ENCODE results near the gene SULT1E1. TPM values are rescaled to one million over a fixed set of nuclear protein-coding genes. Genes with fewer than 3 reads are reported as not detected.

SULT1E1 gene
- total RNA-seq, 1 experiment from 2014 or later, result not detected

DNA sequence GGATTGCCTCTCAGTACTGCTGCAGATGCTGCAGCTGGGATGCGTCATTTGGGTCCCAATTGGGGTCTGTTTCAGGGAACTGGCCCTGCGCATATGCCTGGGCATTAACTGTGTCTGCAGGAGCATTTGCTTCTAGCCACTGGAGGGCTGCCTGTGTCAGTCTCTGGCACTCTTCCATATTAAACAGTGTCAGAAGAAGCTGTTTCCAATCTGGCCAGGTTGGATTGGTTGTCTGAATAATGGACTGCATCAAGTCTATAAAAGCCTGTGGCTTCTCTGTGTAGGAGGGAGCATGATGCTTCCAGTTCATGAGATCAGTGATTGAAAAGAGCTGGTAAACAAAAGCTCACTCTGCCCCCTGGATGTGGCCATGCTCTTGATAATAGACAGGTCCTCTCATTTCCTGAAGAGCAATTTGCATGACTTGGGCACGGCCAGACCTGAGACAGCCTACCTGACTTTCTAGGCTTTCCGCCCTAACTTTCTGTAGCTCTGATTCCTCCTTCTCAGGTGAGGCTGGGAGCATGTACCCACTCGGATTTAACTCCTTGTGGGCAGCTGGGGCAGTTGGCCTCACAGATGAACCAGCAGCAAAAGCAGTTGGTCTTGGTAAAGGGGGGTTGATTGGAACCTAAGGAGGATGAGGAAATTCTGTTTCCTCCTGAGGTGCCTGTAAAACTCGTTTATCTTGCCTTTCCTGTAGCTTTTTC lies 29.2 kb downstream of the SULT1E1 start:
- ChIA-PET CTCF (interaction anchor here (0.6 to 2.1 kb wide), 5 partner anchors 9 to 353 kb away, joined by 3 to 6 read pairs (median 3); no protein-coding TSS in a partner anchor), POLR2A (no interaction called here)
- no peaks in the 10 kb centered on the region; the same call in 1 of the 2 replicates for H3K27me3 Mint-ChIP-seq (ENCODE audit: low read depth)
- H3K36me3 Mint-ChIP-seq, result no peaks in the 10 kb centered on the region; the same call in 1 of the 2 replicates
- H3K4me3 Mint-ChIP-seq, result no peak overlapping the region
- peaks cover 21% of the 10 kb centered on the region for H3K9me3 Mint-ChIP-seq
- DNase-seq (ENCODE audit: low spot score) (no peak), ATAC-seq (peak; percentile 84)
- TF ChIP-seq ZNF263 (CRISPR knock-in tag; IDR thresholded peaks at IDR 0.05; ENCODE audit: low read depth), result no peak
- no peak for TF ChIP-seq ZNF416 (CRISPR knock-in tag; IDR thresholded peaks at IDR 0.05)
- TF ChIP-seq, protein P1, sequence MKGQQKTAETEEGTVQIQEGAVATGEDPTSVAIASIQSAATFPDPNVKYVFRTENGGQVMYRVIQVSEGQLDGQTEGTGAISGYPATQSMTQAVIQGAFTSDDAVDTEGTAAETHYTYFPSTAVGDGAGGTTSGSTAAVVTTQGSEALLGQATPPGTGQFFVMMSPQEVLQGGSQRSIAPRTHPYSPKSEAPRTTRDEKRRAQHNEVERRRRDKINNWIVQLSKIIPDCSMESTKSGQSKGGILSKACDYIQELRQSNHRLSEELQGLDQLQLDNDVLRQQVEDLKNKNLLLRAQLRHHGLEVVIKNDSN (CRISPR knock-in tag; IDR thresholded peaks at IDR 0.05), result no peak
- H3K27ac Mint-ChIP-seq, result no peak overlapping the region
- peaks cover 34% of the 10 kb centered on the region for H3K4me1 Mint-ChIP-seq

DNA sequence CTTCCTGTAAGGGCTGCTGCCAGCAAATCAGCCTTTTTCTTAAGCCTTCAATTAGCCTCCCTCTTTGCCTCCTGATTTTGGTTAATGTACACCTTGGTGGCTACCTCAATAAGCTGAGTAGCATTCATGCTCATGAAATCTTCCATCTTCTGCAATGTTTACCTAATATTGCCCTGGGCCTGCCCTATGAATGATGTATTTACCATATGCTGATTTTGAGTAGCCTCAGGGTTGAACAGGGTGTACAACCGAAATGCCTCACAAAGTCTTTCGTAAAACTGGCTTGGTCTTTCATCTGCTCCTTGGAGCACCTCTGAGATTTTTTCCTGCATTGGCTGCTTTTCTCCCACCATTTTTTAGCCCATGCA lies 29.8 kb downstream of the SULT1E1 start:
- peaks cover 23% of the 10 kb centered on the region for H3K9me3 Mint-ChIP-seq
- ChIA-PET CTCF (interaction anchor here (1.1 to 2.1 kb wide), 3 partner anchors 10 to 12 kb away, joined by 3 to 6 read pairs (median 4); no protein-coding TSS in a partner anchor), POLR2A (no interaction called here)
- TF ChIP-seq, protein P2, sequence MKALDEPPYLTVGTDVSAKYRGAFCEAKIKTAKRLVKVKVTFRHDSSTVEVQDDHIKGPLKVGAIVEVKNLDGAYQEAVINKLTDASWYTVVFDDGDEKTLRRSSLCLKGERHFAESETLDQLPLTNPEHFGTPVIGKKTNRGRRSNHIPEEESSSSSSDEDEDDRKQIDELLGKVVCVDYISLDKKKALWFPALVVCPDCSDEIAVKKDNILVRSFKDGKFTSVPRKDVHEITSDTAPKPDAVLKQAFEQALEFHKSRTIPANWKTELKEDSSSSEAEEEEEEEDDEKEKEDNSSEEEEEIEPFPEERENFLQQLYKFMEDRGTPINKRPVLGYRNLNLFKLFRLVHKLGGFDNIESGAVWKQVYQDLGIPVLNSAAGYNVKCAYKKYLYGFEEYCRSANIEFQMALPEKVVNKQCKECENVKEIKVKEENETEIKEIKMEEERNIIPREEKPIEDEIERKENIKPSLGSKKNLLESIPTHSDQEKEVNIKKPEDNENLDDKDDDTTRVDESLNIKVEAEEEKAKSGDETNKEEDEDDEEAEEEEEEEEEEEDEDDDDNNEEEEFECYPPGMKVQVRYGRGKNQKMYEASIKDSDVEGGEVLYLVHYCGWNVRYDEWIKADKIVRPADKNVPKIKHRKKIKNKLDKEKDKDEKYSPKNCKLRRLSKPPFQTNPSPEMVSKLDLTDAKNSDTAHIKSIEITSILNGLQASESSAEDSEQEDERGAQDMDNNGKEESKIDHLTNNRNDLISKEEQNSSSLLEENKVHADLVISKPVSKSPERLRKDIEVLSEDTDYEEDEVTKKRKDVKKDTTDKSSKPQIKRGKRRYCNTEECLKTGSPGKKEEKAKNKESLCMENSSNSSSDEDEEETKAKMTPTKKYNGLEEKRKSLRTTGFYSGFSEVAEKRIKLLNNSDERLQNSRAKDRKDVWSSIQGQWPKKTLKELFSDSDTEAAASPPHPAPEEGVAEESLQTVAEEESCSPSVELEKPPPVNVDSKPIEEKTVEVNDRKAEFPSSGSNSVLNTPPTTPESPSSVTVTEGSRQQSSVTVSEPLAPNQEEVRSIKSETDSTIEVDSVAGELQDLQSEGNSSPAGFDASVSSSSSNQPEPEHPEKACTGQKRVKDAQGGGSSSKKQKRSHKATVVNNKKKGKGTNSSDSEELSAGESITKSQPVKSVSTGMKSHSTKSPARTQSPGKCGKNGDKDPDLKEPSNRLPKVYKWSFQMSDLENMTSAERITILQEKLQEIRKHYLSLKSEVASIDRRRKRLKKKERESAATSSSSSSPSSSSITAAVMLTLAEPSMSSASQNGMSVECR (CRISPR knock-in tag; IDR thresholded peaks at IDR 0.05; ENCODE audit: borderline replicate concordance), result no peak
- TF ChIP-seq ZNF396 (CRISPR knock-in tag; IDR thresholded peaks at IDR 0.05; ENCODE audit: borderline replicate concordance) (no peak), CBFB (CRISPR knock-in tag; IDR thresholded peaks at IDR 0.05; ENCODE audit: low read depth) (no peak)
- no peak overlapping the region for H3K27ac Mint-ChIP-seq
- no peak overlapping the region for H3K4me3 Mint-ChIP-seq
- no peaks in the 10 kb centered on the region; the same call in 1 of the 2 replicates for H3K27me3 Mint-ChIP-seq (ENCODE audit: low read depth)
- DNase-seq (ENCODE audit: low spot score), result no peak
- no peaks in the 10 kb centered on the region; the same call in 1 of the 2 replicates for H3K36me3 Mint-ChIP-seq
- peaks cover 34% of the 10 kb centered on the region for H3K4me1 Mint-ChIP-seq
- no peak for ATAC-seq

DNA sequence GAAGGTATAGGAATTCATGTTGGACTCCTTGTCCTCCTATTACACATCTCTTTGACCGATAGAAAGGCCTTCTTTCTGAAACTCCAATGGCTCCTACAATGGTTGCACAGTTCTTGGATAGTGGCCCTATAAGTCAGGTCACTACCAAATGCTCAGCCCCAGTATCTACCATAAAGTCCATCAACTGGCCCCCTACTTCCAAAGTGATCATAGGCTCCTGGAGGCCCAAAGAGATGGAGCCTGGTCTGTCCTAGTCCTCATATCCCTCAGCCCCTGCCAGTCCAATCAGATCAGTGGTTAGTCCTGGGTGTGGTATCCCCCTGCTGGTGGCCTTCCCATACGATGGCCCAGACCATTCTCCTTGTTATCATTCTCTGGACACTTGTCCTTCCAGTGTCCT lies 30.3 kb downstream of the SULT1E1 start:
- peaks cover 27% of the 10 kb centered on the region for H3K9me3 Mint-ChIP-seq
- no peaks in the 10 kb centered on the region; the same call in 1 of the 2 replicates for H3K36me3 Mint-ChIP-seq
- H3K4me3 Mint-ChIP-seq, result no peak overlapping the region
- ChIA-PET CTCF (no interaction called here), POLR2A (no interaction called here)
- no peak for ATAC-seq
- H3K27me3 Mint-ChIP-seq (ENCODE audit: low read depth), result no peaks in the 10 kb centered on the region; the same call in 1 of the 2 replicates
- DNase-seq (ENCODE audit: low spot score), result no peak
- TF ChIP-seq SP1 (CRISPR knock-in tag; conservative IDR thresholded peaks at IDR 0.05) (no peak), FOXK1 (CRISPR knock-in tag; IDR thresholded peaks at IDR 0.05) (no peak), ZNF396 (CRISPR knock-in tag; IDR thresholded peaks at IDR 0.05; ENCODE audit: borderline replicate concordance) (no peak), ESRRA (CRISPR knock-in tag; IDR thresholded peaks at IDR 0.05; ENCODE audit: borderline replicate concordance) (no peak), GABPB1 (CRISPR knock-in tag; IDR thresholded peaks at IDR 0.05) (no peak), ZNF263 (CRISPR knock-in tag; IDR thresholded peaks at IDR 0.05; ENCODE audit: low read depth) (no peak), ZNF121 (CRISPR knock-in tag; IDR thresholded peaks at IDR 0.05) (no peak), ZNF138 (CRISPR knock-in tag; conservative IDR thresholded peaks at IDR 0.05) (no peak), TEAD4 (CRISPR knock-in tag; IDR thresholded peaks at IDR 0.05) (no peak), TP53 (CRISPR knock-in tag; IDR thresholded peaks at IDR 0.05) (no peak), SOX15 (CRISPR knock-in tag; IDR thresholded peaks at IDR 0.05) (no peak), PRRX2 (CRISPR knock-in tag; IDR thresholded peaks at IDR 0.05) (no peak), RELA (CRISPR knock-in tag; IDR thresholded peaks at IDR 0.05; ENCODE audit: borderline replicate concordance) (no peak)
- TF ChIP-seq, protein P3, sequence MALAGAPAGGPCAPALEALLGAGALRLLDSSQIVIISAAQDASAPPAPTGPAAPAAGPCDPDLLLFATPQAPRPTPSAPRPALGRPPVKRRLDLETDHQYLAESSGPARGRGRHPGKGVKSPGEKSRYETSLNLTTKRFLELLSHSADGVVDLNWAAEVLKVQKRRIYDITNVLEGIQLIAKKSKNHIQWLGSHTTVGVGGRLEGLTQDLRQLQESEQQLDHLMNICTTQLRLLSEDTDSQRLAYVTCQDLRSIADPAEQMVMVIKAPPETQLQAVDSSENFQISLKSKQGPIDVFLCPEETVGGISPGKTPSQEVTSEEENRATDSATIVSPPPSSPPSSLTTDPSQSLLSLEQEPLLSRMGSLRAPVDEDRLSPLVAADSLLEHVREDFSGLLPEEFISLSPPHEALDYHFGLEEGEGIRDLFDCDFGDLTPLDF (CRISPR knock-in tag; IDR thresholded peaks at IDR 0.05), result no peak
- TF ChIP-seq, protein P4, sequence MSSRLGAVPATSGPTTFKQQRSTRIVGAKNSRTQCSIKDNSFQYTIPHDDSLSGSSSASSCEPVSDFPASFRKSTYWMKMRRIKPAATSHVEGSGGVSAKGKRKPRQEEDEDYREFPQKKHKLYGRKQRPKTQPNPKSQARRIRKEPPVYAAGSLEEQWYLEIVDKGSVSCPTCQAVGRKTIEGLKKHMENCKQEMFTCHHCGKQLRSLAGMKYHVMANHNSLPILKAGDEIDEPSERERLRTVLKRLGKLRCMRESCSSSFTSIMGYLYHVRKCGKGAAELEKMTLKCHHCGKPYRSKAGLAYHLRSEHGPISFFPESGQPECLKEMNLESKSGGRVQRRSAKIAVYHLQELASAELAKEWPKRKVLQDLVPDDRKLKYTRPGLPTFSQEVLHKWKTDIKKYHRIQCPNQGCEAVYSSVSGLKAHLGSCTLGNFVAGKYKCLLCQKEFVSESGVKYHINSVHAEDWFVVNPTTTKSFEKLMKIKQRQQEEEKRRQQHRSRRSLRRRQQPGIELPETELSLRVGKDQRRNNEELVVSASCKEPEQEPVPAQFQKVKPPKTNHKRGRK (CRISPR knock-in tag; IDR thresholded peaks at IDR 0.05; ENCODE audit: borderline replicate concordance), result no peak
- TF ChIP-seq, protein P5, sequence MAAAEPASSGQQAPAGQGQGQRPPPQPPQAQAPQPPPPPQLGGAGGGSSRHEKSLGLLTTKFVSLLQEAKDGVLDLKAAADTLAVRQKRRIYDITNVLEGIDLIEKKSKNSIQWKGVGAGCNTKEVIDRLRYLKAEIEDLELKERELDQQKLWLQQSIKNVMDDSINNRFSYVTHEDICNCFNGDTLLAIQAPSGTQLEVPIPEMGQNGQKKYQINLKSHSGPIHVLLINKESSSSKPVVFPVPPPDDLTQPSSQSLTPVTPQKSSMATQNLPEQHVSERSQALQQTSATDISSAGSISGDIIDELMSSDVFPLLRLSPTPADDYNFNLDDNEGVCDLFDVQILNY (CRISPR knock-in tag; IDR thresholded peaks at IDR 0.05), result no peak
- TF ChIP-seq, protein P6, sequence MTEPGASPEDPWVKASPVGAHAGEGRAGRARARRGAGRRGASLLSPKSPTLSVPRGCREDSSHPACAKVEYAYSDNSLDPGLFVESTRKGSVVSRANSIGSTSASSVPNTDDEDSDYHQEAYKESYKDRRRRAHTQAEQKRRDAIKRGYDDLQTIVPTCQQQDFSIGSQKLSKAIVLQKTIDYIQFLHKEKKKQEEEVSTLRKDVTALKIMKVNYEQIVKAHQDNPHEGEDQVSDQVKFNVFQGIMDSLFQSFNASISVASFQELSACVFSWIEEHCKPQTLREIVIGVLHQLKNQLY (CRISPR knock-in tag; IDR thresholded peaks at IDR 0.05), result no peak
- peaks cover 34% of the 10 kb centered on the region for H3K4me1 Mint-ChIP-seq
- H3K27ac Mint-ChIP-seq, result no peak overlapping the region
